GM12891 (cell line): Measurements from ENCODE around the gene MARK1.

Experiments
- DNase-seq: peaks from one replicate; pipeline ENCODE4 v3.0.0; 2011; ENCODE audit warnings: low spot score; ENCODE audit not compliant: insufficient read length
- FAIRE-seq: peaks from 2 replicates; lab custom pipeline; 2011; peaks lifted over from hg19 to GRCh38; lab: Jason Lieb, UNC
- PAX5 ChIP-seq: IDR thresholded peaks from 2 replicates; pipeline ENCODE4 v1.6.1; 2011; ENCODE audit warnings: low read length, moderate library complexity, mild to moderate bottlenecking; ENCODE audit not compliant: insufficient read depth, severe bottlenecking
- POLR2A ChIP-seq: IDR thresholded peaks from 2 replicates; pipeline ENCODE4 v1.6.1; 2011; ENCODE audit warnings: low read depth, low read length, control low read depth
- POLR2AphosphoS5 ChIP-seq: IDR thresholded peaks from 2 replicates; pipeline ENCODE4 v1.6.1; 2011; ENCODE audit warnings: low read depth, low read length, control low read depth
- POU2F2 ChIP-seq: IDR thresholded peaks from 2 replicates; pipeline ENCODE4 v1.6.1; 2011; ENCODE audit warnings: low read depth, mild to moderate bottlenecking, control low read depth, low read length, moderate library complexity
- SPI1 ChIP-seq: IDR thresholded peaks from 2 replicates; pipeline ENCODE4 v1.6.1; 2011; ENCODE audit warnings: low read depth, low read length, control low read depth
- TAF1 ChIP-seq: IDR thresholded peaks from 2 replicates; pipeline ENCODE4 v1.6.1; 2011; ENCODE audit warnings: low read depth, low read length, control low read depth

MARK1 gene

DNA sequence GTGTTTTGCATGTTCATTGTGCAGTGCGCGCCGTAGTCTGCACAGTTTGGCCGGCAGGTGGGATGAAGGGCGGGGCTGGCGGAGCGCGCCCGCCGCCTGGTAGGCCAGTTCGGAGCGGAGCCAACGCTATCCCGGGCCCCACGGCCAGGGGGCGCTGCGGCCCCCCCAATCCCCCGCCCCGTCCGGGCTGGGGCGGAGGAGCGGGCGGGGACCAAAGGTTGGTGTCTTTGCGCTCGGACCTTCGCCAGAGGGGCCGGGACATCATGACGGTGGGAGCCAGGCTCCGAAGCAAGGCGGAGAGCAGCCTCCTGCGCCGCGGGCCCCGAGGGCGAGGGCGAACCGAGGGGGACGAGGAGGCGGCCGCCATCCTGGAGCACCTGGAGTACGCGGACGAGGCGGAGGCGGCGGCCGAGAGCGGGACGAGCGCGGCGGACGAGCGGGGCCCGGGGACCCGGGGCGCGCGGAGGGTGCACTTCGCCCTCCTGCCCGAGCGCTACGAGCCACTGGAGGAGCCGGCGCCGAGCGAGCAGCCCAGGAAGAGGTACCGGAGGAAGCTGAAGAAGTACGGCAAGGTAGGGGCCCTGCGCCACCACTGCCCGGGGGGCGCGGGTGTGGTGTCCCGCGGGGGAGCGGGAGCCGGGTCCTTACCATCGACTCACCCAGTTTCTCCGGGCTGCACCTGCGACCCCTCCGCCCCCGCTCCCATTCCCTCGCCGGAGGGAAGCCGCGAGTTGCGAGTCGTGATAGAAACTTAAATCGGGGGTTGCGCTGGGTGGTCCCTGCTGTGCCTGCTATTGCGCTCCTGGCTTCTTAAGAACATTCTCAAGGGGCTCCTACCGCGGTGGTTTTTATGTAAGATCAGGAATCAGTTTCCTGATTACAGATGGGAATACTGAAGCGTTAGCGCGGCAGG lies 162.5 kb downstream of the MARK1 start, which contains the start of gene C1orf115:
Gene C1orf115, plus strand, starts transcription at position 224 of the 913 bp plus-strand sequence. Its CDS starts 40 bp downstream, at position 264.
- TF ChIP-seq SPI1 (no peak), PAX5 (no peak)
- FAIRE-seq (no peak), DNase-seq (peak; percentile 56)

- FAIRE-seq, result no peak
- TF ChIP-seq TAF1, result no peak
- no peak for TF ChIP-seq POLR2AphosphoS5
- no peak for TF ChIP-seq SPI1
- TF ChIP-seq PAX5, result no peak
- TF ChIP-seq POLR2A, result no peak
- TF ChIP-seq POU2F2, result no peak
- DNase-seq, result no peak
These were observed 163.2 kb downstream of the MARK1 start for GRCh38 chr1:220691053-220691684.

DNA sequence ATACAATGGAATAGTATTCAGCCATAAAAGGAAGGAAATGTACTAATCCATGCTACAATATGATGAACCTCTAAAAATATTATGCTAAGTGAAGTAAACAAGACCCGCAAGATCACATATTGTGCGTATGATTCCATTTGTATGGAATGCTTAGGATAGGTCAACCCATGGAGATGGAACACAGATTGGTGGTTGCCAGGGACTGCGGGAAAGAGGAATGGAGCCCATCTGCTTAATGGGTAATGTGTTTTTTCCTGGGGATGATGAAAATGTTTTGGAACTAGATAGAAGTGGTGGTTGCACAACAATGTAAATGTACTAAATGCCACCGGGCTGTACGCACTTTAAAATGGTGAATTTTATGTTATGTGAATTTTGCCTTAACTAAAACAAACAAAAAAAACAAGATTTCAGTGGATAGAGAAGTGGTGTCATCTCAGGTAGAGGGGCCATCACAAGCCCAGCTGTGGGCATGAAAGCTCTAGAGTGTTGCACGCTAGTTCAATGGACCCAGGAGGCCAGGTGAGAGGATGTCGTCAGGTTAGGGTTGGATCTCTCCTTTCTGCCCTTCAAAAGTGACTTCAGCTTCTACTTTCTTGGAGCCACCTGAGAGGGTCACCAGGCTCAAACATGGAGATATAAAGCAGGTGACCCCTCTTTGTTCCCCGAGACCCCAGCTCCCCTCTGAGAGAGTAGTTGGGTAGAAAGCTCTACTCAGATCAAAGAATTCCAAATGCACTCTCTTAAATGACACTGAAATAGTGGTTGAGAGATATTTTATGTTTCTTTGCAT lies 164.7 kb downstream of the MARK1 start:
- TF ChIP-seq POLR2AphosphoS5 (no peak), PAX5 (no peak), POLR2A (no peak), SPI1 (no peak), TAF1 (no peak), POU2F2 (no peak)
- DNase-seq (no peak), FAIRE-seq (no peak)

DNA sequence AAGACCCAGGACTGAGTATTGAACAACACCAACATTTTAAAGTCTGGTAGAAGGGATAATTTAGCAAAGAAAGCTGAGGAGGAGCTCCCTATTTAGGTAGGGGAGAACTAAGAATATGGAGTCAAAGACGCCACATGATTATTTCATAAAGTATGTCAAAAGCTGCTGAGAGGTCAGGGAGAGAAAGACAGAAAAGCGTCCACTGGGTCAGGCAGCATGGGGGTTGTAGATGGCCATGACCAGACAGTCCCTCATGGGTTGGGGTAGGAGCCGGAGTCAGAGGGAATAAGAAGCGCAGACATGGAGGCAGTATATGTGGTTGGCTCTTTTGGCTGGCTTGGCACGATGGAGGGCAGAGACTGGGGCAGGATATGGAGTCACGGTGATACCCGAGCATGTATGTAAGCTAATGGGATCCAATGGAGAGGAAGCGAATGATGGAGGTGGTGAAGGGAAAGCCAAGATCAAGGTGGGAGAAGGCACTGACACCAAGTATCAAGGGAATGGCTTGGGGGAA lies 167.0 kb downstream of the MARK1 start:
- FAIRE-seq, result no peak
- no peak for DNase-seq
- TF ChIP-seq TAF1, result no peak
- no peak for TF ChIP-seq PAX5
- TF ChIP-seq POU2F2, result no peak

GRCh38 chr1:220695426-220695825 lies 167.5 kb downstream of the MARK1 start:
- DNase-seq, result no peak
- no peak for FAIRE-seq
- TF ChIP-seq PAX5 (no peak), SPI1 (no peak), TAF1 (no peak), POLR2AphosphoS5 (no peak), POU2F2 (no peak), POLR2A (no peak)

GRCh38 chr1:220696226-220696862 lies 168.4 kb downstream of the MARK1 start:
- TF ChIP-seq POLR2A (no peak), POLR2AphosphoS5 (no peak), PAX5 (no peak), TAF1 (no peak), SPI1 (no peak), POU2F2 (no peak)
- FAIRE-seq, result no peak

DNA sequence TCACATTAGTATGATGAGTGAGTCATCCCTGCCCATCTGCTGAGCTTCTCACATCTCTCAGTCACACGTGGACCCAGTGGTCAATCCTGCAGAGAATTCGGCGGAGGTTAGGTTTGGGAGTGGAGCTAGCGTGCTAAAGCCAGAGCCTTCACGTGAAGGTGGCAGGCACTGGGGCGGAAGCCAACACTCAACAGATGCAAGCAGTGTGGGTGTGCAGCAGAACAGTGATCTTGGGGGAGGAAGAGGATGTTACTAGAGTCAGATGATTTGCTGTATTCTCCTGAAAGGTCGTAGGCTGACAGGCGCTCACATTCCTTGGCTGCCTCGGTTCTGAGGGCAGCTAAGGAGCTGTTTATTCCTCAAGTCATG lies 168.9 kb downstream of the MARK1 start:
- DNase-seq, result no peak

More at GRCh38 chr1:220696226-220696862, 168.4 kb downstream of the MARK1 start:
- no peak for DNase-seq

DNA sequence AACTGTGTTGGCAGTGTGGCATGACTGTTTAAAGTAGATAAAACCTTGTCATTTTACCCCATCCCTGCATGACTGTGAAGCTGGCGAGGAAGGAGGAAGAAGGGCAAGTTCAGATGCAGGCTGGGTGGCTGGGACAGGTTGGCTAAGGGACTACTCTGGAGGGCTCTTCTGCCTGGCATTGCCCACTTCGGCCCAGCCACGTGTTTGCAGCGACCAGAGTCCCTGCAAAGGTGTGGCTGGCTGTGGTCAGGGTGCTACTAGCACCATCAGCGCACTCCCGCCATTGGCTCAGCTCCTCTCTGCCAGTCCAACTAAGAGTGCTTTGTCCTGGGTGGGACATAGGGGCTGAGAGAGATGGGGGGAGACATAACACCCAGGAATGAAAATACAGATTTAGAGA lies 169.4 kb downstream of the MARK1 start:
- FAIRE-seq (no peak), DNase-seq (no peak)
- no peak for TF ChIP-seq TAF1
- TF ChIP-seq PAX5, result no peak
- TF ChIP-seq POU2F2, result no peak
- no peak for TF ChIP-seq POLR2AphosphoS5
- no peak for TF ChIP-seq SPI1
- no peak for TF ChIP-seq POLR2A

More for the DNA sequence above, 168.9 kb downstream of the MARK1 start:
- no peak for TF ChIP-seq POLR2A
- no peak for TF ChIP-seq PAX5
- no peak for TF ChIP-seq POLR2AphosphoS5
- TF ChIP-seq TAF1, result no peak
- TF ChIP-seq SPI1, result no peak
- TF ChIP-seq POU2F2, result no peak
- no peak for FAIRE-seq

- FAIRE-seq (no peak), DNase-seq (no peak)
- no peak for TF ChIP-seq PAX5
- no peak for TF ChIP-seq POLR2AphosphoS5
- TF ChIP-seq SPI1, result no peak
- no peak for TF ChIP-seq TAF1
These were observed 170.7 kb downstream of the MARK1 start for GRCh38 chr1:220698607-220699016.
